ENCODE data around the gene MKS1.

Gene MKS1

GRCh38 chr17:58232707-58233156 lies 13.7 kb upstream of the MKS1 start:
- DNase-seq (ENCODE audit: extremely low read depth, low read depth) = no peak
- no peak for TF ChIP-seq CTCF (IDR thresholded peaks at IDR 0.05; ENCODE audit: low read depth, low read length)

- DNase-seq (ENCODE audit: extremely low read depth, low read depth) = no peak
- TF ChIP-seq CTCF (IDR thresholded peaks at IDR 0.05; ENCODE audit: low read depth, low read length) = no peak
These were observed 12.6 kb upstream of the MKS1 start for GRCh38 chr17:58231641-58232040.

- TF ChIP-seq CTCF (IDR thresholded peaks at IDR 0.05; ENCODE audit: low read depth, low read length) = no peak
- DNase-seq (ENCODE audit: extremely low read depth, low read depth) = no peak
These were observed 10.8 kb upstream of the MKS1 start for GRCh38 chr17:58229881-58230280.

GRCh38 chr17:58229384-58229783 lies 10.3 kb upstream of the MKS1 start:
- no peak for TF ChIP-seq CTCF (IDR thresholded peaks at IDR 0.05; ENCODE audit: low read depth, low read length)
- no peak for DNase-seq (ENCODE audit: extremely low read depth, low read depth)

GRCh38 chr17:58228679-58229078 lies 9.6 kb upstream of the MKS1 start:
- DNase-seq (ENCODE audit: extremely low read depth, low read depth) = no peak
- no peak for TF ChIP-seq CTCF (IDR thresholded peaks at IDR 0.05; ENCODE audit: low read depth, low read length)

GRCh38 chr17:58227733-58228132 lies 8.7 kb upstream of the MKS1 start:
- TF ChIP-seq CTCF (IDR thresholded peaks at IDR 0.05; ENCODE audit: low read depth, low read length) = no peak
- DNase-seq (ENCODE audit: extremely low read depth, low read depth) = no peak

GRCh38 chr17:58224315-58224714 lies 5.3 kb upstream of the MKS1 start:
- TF ChIP-seq CTCF (IDR thresholded peaks at IDR 0.05; ENCODE audit: low read depth, low read length) = no peak
- no peak for DNase-seq (ENCODE audit: extremely low read depth, low read depth)

Measured in AG09319 (cell line).